ENCODE results near the gene PGAP2.

PGAP2 gene

DNA sequence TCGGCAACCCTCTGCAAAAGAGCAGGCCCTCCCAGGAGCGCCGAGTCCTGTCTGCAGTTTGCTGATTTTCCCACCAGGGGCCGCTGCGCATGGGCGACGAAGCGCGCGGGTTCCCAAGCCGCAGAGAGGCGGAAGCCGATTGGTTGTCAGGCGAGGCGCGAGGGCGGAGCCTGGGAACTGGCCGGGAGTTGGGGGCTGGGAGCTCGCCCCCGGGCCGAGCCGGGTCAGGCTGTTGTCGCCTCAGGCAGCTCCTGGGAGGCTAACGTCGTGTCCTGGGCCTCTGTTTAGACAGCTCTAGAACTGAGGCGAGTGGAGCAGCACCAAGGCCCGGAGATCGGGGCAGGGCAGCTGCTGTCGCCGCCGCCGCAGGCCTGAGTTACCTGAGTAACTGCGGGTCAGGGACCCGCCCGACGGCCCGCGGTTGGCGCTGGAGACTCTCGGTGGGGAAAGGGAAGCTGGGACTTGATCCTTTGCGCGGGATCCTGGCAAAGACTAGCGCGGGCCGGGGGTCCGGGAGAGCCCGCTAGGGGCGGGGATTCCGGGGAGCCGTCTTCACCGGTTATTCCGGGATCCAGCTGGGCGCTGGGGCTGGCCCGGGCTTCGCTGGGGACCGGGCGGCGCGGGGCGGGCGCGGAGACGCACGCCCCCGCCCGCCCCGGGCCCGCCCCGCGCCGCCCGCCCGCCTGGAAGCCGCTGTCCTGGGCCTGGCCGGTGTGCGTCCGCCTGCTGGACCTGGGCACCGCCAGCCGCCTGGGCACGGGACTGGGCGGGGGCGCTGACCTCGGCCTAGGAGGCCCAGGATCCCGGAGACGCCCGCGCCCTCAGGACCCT lies 46.8 kb downstream of the PGAP2 start, which contains the start of gene STIM1 (continued):
- TF ChIP-seq, protein P1, sequence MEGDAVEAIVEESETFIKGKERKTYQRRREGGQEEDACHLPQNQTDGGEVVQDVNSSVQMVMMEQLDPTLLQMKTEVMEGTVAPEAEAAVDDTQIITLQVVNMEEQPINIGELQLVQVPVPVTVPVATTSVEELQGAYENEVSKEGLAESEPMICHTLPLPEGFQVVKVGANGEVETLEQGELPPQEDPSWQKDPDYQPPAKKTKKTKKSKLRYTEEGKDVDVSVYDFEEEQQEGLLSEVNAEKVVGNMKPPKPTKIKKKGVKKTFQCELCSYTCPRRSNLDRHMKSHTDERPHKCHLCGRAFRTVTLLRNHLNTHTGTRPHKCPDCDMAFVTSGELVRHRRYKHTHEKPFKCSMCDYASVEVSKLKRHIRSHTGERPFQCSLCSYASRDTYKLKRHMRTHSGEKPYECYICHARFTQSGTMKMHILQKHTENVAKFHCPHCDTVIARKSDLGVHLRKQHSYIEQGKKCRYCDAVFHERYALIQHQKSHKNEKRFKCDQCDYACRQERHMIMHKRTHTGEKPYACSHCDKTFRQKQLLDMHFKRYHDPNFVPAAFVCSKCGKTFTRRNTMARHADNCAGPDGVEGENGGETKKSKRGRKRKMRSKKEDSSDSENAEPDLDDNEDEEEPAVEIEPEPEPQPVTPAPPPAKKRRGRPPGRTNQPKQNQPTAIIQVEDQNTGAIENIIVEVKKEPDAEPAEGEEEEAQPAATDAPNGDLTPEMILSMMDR (tag by site-specific recombination; IDR thresholded peaks at IDR 0.05), result peak; percentile 89
- TF ChIP-seq GLIS1 (tag by site-specific recombination; IDR thresholded peaks at IDR 0.05) (peak; percentile 32; the same call in 1 of the 2 replicates), ZNF776 (tag by site-specific recombination; IDR thresholded peaks at IDR 0.05; ENCODE audit: borderline replicate concordance) (no peak), ZNF768 (tag by site-specific recombination; IDR thresholded peaks at IDR 0.05) (no peak), BCL11B (tag by site-specific recombination; IDR thresholded peaks at IDR 0.05; ENCODE audit: low read depth) (peak; percentile 67; the same call in 1 of the 2 replicates), ZNF132 (tag by site-specific recombination; IDR thresholded peaks at IDR 0.05; ENCODE audit: borderline replicate concordance) (no peak), OVOL3 (tag by site-specific recombination; IDR thresholded peaks at IDR 0.05) (no peak), ZNF785 (tag by site-specific recombination; IDR thresholded peaks at IDR 0.05) (no peak), ZNF530 (tag by site-specific recombination; IDR thresholded peaks at IDR 0.05; ENCODE audit: low read depth) (no peak), KLF8 (tag by site-specific recombination; IDR thresholded peaks at IDR 0.05) (peak; percentile 67; the same call in 1 of the 2 replicates), SALL2 (tag by site-specific recombination; IDR thresholded peaks at IDR 0.05; ENCODE audit: borderline replicate concordance) (no peak), ZNF670 (tag by site-specific recombination; IDR thresholded peaks at IDR 0.05; ENCODE audit: low read depth) (no peak), ZNF837 (tag by site-specific recombination; IDR thresholded peaks at IDR 0.05) (no peak), ZNF350 (tag by site-specific recombination; IDR thresholded peaks at IDR 0.05) (no peak)
- TF ChIP-seq, protein P2, sequence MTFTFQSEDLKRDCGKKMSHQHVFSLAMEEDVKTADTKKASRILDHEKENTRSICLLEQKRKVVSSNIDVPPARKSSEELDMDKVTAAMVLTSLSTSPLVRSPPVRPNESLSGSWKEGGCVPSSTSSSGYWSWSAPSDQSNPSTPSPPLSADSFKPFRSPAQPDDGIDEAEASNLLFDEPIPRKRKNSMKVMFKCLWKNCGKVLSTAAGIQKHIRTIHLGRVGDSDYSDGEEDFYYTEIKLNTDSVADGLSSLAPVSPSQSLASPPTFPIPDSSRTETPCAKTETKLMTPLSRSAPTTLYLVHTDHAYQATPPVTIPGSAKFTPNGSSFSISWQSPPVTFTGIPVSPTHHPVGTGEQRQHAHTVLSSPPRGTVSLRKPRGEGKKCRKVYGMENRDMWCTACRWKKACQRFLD (tag by site-specific recombination; IDR thresholded peaks at IDR 0.05), result no peak
- TF ChIP-seq, protein P3, sequence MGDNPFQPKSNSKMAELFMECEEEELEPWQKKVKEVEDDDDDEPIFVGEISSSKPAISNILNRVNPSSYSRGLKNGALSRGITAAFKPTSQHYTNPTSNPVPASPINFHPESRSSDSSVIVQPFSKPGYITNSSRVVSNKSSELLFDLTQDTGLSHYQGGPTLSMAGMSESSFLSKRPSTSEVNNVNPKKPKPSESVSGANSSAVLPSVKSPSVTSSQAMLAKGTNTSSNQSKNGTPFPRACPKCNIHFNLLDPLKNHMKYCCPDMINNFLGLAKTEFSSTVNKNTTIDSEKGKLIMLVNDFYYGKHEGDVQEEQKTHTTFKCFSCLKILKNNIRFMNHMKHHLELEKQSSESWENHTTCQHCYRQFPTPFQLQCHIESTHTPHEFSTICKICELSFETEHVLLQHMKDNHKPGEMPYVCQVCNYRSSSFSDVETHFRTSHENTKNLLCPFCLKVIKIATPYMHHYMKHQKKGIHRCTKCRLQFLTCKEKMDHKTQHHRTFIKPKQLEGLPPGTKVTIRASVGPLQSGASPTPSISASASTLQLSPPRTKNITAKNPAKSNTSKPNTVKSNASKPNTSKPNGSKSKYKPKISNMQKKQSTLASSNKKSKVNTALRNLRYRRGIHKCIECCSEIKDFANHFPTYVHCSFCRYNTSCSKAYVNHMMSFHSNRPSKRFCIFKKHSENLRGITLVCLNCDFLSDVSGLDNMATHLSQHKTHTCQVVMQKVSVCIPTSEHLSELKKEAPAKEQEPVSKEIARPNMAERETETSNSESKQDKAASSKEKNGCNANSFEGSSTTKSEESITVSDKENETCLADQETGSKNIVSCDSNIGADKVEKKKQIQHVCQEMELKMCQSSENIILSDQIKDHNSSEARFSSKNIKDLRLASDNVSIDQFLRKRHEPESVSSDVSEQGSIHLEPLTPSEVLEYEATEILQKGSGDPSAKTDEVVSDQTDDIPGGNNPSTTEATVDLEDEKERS (tag by site-specific recombination; IDR thresholded peaks at IDR 0.05), result no peak
- TF ChIP-seq, protein P4, sequence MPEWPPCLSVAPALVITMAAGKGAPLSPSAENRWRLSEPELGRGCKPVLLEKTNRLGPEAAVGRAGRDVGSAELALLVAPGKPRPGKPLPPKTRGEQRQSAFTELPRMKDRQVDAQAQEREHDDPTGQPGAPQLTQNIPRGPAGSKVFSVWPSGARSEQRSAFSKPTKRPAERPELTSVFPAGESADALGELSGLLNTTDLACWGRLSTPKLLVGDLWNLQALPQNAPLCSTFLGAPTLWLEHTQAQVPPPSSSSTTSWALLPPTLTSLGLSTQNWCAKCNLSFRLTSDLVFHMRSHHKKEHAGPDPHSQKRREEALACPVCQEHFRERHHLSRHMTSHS (tag by site-specific recombination; IDR thresholded peaks at IDR 0.05), result no peak
- TF ChIP-seq, protein P5, sequence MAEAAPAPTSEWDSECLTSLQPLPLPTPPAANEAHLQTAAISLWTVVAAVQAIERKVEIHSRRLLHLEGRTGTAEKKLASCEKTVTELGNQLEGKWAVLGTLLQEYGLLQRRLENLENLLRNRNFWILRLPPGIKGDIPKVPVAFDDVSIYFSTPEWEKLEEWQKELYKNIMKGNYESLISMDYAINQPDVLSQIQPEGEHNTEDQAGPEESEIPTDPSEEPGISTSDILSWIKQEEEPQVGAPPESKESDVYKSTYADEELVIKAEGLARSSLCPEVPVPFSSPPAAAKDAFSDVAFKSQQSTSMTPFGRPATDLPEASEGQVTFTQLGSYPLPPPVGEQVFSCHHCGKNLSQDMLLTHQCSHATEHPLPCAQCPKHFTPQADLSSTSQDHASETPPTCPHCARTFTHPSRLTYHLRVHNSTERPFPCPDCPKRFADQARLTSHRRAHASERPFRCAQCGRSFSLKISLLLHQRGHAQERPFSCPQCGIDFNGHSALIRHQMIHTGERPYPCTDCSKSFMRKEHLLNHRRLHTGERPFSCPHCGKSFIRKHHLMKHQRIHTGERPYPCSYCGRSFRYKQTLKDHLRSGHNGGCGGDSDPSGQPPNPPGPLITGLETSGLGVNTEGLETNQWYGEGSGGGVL (tag by site-specific recombination; IDR thresholded peaks at IDR 0.05), result no peak
- TF ChIP-seq, protein P6, sequence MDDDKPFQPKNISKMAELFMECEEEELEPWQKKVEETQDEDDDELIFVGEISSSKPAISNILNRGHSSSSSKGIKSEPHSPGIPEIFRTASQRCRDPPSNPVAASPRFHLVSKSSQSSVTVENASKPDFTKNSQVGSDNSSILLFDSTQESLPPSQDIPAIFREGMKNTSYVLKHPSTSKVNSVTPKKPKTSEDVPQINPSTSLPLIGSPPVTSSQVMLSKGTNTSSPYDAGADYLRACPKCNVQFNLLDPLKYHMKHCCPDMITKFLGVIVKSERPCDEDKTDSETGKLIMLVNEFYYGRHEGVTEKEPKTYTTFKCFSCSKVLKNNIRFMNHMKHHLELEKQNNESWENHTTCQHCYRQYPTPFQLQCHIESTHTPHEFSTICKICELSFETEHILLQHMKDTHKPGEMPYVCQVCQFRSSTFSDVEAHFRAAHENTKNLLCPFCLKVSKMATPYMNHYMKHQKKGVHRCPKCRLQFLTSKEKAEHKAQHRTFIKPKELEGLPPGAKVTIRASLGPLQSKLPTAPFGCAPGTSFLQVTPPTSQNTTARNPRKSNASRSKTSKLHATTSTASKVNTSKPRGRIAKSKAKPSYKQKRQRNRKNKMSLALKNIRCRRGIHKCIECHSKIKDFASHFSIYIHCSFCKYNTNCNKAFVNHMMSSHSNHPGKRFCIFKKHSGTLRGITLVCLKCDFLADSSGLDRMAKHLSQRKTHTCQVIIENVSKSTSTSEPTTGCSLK (tag by site-specific recombination; IDR thresholded peaks at IDR 0.05), result no peak
- TF ChIP-seq, protein P7, sequence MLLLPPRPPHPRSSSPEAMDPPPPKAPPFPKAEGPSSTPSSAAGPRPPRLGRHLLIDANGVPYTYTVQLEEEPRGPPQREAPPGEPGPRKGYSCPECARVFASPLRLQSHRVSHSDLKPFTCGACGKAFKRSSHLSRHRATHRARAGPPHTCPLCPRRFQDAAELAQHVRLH (tag by site-specific recombination; IDR thresholded peaks at IDR 0.05), result no peak
- TF ChIP-seq, protein P8, sequence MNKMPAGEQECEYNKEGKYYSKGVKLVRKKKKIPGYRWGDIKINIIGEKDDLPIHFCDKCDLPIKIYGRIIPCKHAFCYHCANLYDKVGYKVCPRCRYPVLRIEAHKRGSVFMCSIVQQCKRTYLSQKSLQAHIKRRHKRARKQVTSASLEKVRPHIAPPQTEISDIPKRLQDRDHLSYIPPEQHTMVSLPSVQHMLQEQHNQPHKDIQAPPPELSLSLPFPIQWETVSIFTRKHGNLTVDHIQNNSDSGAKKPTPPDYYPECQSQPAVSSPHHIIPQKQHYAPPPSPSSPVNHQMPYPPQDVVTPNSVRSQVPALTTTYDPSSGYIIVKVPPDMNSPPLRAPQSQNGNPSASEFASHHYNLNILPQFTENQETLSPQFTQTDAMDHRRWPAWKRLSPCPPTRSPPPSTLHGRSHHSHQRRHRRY (tag by site-specific recombination; IDR thresholded peaks at IDR 0.05), result no peak
- TF ChIP-seq, protein P9, sequence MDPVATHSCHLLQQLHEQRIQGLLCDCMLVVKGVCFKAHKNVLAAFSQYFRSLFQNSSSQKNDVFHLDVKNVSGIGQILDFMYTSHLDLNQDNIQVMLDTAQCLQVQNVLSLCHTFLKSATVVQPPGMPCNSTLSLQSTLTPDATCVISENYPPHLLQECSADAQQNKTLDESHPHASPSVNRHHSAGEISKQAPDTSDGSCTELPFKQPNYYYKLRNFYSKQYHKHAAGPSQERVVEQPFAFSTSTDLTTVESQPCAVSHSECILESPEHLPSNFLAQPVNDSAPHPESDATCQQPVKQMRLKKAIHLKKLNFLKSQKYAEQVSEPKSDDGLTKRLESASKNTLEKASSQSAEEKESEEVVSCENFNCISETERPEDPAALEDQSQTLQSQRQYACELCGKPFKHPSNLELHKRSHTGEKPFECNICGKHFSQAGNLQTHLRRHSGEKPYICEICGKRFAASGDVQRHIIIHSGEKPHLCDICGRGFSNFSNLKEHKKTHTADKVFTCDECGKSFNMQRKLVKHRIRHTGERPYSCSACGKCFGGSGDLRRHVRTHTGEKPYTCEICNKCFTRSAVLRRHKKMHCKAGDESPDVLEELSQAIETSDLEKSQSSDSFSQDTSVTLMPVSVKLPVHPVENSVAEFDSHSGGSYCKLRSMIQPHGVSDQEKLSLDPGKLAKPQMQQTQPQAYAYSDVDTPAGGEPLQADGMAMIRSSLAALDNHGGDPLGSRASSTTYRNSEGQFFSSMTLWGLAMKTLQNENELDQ (tag by site-specific recombination; IDR thresholded peaks at IDR 0.05; ENCODE audit: low read depth), result no peak
